Fibroblast of upper back skin (primary cell): ENCODE results near the gene TBL1XR1.

Source experiments
- DNase-seq: peaks from one replicate; pipeline ENCODE4 v3.0.0-alpha.2; 2013

TBL1XR1 gene

DNA sequence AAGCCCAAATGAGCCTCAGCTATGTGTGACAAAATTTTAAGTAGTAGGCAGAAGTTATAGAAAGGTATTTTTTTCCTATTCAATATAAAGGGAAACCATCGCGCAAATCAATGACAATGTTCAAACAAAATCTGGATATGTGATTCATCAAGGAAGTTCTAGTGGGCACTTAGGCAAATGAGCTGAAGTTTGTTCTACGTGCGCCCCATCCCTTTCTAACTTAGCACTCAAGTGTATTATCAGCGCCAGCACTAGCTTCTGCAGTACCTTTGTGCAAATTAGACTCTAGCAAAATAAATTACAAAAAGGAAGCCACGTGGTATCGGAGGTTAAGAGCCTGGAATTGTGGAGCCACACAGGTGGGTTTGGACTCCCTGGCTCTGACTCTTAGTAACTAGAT is 91.1 kb downstream of the TBL1XR1 start:
- DNase-seq: no peak

DNA sequence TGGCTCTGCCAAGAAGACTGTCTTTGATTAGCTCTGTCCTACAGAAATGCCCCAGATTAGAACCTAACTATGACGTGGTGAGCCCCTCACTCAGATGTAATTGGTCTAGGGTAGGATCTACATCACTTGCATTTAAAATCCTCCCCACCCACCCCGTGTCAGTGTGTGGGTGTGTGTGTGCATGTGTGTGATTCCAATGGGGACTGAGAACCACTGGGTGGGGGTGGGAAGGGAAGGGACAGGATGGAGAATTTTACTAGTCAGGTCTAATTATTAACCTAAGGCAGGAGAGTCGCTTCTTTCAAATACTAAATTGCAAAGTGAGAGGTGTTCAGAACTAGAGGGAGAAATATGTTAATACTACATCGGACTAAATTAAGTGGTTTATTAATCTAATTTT is 91.7 kb downstream of the TBL1XR1 start:
- no peak for DNase-seq

DNA sequence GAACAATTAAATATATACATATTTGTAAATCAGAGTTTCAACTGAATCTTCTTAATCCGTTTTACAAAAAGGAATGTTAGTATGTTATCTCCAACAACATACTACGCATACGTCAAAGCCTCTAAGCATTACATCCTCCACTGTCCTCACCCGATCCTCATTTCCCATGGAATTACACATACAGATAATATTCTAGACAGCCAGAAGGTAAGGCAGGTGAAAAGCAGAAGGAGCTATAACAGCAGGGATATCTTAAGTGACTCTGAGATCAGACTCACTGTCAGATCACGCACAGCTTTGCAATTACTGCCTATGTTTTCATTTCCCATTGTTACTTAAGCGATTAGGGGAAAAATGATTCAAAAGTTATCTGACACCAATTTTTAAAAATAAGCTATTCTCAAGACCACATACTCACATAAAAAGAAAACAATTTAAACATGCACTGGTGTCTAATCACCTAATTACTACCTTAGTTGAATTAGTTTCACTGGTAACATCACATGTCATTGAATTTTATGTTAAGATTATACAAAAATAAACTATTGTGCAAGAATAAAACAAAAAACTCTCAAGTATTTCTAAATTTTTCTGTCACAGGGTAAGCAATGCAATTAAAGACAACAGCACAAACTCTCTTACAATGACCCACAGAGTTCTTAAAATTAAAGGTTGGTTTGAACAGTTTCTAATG is 92.8 kb downstream of the TBL1XR1 start:
- DNase-seq: no peak

DNA sequence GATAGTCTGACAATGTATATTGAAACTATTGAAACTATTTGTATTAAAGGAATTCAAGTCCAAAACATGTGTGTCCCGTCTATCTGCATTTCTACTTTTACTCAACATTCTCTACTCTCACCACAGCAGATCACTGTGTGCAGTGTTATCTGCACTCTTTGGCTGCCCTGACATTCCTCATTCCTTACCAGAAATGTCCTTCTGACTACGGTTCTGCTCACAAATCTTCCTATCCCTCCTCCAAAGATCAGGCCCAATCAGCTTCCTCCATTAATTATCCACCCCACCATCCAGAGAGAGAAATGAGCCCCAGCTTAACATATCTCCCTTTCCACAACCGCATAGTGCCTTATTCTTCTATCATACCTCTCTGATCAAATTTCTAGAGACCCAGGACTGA is 94.7 kb downstream of the TBL1XR1 start:
- peak; percentile 46 for DNase-seq

DNA sequence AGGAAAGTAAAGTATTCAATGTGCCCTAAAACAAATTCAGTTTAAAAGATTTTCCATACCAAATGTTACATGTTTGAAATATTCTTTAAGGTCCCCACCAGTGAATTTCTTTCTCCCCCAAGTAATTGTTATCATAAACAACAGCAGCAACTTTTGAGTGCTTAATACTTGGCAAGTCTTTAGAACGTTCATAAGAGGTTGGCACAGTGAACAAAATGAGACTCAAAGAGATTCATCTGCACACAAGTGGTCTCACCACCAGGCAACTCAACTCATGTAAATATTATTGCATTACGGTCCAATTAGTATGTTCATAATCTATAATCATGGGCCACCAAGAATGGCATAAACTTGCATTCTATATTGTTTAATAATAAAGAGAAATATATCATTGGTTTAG is 98.7 kb downstream of the TBL1XR1 start:
- no peak for DNase-seq

DNA sequence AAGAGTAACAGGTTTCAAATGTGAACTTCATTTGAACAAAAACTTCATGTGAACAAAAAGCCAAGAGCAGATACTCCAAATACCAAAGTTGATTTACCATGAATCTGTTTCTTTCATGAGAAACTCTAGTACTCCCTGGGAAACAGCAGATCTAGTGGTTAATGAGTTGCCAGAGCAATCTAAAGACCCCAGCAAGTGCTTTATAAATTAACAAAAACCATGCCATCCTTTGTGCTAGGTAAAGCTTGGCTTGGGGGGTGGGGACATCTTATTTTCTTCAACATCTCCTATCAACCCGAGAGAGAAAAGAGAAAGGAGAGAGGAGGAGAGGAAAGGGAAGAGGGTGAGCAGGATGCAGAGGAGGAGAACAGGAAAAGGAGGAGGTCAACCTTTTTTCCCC is 100.7 kb downstream of the TBL1XR1 start:
- no peak for DNase-seq

DNA sequence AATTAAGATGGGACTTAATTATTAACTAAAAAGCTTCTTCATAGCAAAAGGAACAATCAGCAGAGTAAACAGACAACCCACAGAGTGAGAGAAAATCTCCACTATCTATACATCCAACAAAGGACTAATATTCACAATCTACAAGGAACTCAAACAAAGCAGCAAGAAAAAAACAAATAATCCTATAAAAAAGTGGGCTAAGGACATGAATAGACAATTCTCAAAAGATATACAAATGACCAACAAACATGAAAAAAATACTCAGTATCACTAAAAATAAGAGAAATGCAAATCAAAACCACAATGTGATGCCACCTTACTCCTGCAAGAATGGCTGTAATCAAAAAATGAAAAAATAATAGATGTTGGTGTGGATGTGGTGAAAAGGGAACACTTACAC is 103.3 kb downstream of the TBL1XR1 start:
- no peak for DNase-seq

DNA sequence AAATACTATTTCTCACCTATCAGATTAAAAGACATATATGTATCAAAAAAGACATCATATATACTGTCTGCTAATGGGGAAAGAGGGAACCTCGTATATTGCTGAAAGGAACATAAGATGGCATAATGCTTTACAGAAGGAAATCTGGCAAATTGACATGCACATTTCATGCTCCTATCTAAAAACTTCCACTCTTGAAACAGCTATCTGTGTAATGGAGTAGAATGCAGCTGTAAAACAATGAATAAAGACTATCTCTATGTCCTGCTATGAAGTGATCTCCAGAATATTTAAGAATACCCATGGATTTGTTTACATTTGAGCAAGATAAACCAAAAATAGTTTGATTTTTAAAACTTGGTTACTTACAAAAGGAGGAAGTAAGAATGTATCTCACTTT is 107.4 kb downstream of the TBL1XR1 start:
- no peak for DNase-seq

DNA sequence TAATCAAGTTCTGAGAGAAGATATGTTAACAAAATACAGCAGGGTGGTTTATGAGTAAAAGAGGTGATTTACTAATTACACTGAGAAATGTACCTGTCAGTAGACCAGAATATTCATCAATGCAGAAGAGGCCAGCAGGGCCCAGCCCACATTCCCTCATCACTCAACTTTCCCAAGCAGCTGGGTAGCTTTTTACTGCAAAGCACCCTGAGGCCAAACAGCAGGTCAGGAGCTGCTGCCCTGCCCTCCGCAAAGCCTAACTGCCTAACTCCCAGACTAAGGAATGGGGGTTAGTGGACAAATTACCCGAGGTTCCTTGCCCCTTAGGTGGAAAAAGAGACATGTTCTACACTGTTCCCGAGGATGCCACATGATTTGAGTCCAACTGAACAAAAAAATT is 108.2 kb downstream of the TBL1XR1 start:
- DNase-seq: no peak

DNA sequence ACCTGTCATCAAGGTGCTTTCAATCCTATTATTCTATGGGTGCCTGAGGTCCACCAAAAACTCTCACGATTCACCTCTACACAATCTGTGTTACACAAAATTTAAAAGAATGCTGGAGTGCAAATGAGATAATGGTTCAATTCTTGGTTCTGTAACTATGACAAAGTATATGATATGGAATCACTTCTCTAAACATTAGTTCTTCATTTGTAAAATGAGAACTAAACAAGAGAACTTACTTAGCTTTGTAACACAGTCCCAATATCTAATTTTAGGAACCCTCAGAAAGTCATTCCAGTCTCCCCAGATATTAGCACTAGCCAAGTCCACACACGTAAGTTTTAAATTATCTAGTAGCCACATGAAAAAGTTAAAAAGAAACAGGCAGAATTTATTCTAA is 111.5 kb downstream of the TBL1XR1 start:
- DNase-seq: no peak

DNA sequence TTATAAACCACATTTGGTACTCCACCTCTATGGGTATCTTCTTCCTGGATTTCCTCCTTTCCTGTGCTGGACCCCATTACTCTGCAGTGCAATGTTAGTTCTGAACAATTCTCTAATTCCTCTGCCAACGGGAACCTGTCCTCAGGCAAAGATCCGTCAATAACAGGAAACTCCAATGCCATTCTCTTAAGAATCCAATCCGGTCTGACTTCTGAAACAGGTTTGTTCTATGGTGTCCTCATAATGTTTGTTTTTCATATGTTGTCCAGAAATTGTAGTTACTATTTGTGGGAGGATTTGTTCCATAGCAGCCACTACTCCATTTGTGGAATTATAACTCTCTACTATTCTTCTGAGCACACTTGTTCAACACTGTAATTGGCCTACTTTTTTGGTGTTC is 112.7 kb downstream of the TBL1XR1 start:
- DNase-seq: no peak

DNA sequence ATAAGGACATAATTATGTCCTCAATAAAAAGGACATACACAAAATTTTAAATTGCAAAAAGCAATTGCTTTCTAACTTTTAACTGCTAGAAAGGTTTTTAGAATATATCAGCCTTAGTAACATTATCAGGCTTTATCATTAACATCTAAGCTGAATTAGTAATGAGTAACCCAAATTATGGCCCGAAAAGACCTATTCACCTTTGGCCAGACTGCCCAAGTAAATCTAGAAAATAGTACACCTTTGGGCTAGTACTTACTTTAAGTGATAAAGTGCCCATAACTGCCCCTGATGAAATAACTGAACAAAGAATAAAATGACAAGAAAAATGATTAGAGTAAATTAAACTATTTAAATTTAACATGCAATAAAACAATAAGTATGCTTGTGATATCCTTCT is 117.2 kb downstream of the TBL1XR1 start:
- DNase-seq: no peak

DNA sequence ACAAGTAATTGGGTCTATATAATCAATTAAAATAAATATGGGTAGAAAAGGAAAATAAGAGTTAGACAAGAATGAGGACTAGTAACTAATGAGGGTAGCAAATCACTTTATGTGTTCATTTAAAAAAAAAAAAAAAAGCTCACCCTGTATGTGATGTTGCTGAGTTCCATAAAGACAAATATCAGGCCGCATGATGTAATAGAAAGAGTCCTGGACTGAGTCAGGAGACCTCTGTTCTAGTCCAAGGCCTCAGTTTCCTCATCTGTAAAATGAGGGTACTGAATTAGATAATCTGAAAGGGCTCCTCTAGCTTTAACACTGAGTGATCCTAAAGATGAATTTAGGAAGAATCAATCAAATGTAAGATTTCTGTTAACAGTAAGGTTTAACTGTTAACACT is 117.6 kb downstream of the TBL1XR1 start:
- no peak for DNase-seq

DNA sequence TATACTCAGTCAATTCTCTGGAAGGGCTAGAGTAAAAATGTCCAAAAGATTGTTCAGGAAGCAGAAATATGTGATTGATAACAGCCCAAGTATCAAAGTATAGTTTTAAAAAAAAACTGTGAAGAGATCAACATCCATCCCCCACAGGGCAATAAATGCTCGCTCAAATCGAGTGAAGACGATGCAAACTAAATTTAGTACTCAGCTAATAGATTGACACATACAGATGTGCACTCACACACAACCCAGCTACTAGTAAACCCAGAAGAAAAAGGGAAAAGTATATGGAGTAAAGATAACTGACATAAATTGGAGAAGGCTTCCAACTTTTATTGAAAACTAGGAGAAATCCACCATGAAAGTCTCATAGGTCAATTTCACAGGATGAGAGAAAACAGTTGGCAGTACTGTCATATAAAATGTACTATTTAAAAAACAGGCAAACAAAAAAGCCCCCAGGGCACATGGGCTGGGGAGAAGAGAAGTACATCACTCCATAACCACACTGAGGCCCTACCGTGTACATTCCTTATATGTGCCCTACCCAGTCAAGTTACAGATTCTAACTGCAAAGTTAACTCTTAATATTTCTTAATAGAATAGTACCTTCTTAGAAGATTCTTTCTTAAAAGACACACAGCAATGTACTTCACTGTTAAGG is 125.7 kb downstream of the TBL1XR1 start:
- DNase-seq: no peak

DNA sequence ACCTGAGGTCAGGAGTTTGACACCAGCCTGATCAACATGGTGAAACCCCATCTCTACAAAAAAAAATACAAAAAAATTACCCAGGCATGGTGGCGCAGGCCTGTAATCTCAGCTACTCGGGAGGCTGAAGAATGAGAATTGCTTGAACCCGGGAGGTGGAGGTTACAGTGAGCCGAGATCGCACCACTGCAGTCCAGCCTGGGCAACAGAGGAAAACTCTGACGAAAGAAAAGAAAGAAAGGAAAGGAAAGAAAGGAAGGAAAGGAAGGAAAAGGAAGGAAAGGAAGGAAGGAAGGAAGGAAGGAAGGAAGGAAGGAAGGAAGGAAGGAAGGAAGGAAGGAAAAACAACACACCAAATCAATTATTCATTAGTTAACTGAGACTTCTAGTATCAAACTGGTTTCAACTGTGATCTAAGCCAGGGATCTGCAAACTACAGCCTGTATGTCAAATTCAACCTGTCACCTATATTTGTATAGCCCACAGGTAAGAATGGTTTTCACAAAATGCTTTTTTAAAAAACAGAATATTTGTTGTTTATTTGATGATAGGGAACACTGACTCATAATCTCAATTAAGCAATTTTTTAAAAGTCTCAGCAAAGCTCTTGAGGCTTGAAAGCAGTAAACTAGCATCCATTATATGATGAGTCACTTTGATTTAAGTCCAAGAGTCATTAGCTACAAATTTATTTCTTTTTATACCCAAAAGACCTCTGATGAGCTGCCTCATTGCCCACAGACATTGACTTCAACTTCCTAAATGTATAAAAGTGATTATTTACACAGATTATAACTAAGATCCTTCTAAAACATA is 127.6 kb downstream of the TBL1XR1 start:
- peak; percentile 54 for DNase-seq

DNA sequence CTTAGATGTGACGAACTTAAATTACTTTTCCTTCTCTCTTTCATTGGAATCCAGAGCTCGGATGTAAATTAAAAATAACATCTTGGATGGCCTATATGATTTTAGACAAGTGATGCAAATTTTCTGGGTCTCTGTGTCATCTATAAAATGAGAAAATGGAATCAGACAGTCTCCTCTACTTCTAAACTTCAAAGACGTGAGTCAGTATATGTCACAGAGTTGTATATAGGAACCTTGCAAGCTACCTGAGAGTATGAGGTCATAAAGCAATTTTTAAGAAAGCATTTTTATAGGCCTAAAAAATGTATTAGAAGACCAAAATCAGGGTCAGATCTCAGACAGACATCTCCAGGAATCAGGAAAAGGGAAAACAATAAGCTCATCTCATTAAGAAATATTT is 128.3 kb downstream of the TBL1XR1 start:
- no peak for DNase-seq

DNA sequence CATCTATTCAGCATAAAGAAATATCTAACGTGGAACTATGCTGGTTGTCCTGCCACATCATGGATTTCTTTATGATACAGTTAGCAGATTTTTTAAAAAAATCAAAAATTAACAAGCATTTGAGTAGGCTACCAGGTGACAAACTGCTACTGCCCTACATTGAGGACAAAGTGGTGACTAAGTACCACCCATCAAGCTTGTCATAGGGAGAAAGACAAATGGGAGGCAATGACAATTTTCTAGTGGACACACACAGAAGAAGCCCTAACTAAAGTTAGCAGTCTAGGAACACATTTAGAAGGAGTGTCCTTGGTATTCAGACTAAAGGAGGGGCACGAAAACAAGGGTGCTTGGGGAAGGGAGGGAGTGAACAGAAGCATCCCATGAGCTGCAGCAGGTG is 131.2 kb downstream of the TBL1XR1 start:
- no peak for DNase-seq

DNA sequence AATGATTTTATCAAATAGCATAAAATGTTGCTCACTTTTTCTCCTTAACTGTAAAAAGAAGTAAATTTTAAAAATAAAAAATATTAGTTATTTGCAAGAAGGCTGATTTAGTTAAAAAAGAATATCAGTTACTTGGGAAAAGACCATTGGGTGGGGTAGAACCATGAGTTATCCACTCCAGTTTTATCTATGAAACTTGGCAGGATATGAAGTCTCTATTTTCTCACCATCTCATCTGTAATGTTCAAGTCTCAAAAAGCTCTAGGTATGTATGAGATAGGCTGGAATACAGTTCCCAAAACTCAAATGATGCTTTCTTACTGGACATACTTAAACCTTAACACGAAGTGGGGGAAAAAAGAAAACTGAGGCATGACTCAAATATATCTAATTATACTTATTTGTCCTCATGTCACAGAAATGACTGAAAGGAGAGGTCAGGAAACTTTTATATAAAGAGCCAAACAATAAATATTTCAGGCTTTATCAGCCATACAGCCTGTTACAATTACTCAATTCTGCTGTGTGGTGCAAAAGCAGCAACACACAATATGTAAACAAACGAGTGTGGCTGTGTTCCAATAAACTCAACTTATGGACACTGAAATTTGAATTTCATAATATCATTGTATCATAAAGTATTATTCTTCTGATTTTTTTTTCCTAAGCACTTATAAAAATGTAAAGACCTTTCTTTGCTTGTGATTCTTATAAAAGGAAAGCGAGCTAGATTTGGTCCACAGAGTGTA is 131.8 kb downstream of the TBL1XR1 start:
- DNase-seq: no peak

DNA sequence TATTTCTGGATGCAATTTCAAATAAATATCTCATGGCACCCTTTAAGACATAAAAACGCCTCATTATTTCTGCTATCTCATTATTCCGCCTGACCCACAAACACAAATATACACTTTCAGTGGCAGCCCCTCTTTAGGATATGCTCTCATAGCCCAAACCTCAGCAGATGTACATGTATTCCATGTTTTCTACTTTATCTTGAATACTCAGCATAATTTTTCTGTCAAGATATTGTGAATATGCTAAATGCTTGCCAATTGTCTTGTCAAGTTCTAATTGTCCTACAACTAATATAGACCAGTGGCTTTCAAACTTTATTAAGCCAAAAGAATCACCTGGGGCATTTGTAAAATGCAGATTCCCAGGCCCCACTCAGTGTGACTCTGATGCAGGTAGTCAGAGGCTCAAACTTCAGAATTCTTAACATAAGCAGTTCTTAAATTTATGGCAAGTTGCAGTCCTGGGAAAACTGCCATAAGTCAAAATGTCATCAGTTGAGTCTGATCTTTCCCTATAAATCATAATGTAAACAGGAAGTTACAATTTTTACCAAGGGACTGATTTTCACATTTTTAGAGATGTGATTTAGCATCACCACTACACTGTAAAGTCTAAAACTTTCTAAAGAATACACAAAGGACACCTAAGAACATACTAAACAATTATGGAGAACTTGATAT is 135.1 kb downstream of the TBL1XR1 start:
- peak; percentile 48 for DNase-seq

DNA sequence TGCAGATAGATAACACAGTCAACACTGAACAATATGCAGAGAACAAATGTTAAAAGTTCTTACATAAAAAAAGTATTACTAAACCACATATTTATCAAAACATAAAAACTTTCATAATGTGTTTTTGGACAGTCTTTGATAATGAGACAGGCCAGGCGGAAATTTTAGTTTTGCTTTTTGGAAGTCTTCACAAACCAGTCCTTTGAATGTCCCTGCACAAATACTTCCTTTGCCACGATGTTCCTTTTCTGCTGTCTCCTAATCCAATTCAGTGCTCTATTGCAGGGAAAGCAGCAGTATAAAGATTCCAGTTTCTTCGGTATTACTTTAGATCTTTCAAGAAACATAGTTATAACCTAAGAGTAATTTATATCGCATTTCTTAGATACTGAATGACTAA is 135.9 kb downstream of the TBL1XR1 start:
- no peak for DNase-seq

DNA sequence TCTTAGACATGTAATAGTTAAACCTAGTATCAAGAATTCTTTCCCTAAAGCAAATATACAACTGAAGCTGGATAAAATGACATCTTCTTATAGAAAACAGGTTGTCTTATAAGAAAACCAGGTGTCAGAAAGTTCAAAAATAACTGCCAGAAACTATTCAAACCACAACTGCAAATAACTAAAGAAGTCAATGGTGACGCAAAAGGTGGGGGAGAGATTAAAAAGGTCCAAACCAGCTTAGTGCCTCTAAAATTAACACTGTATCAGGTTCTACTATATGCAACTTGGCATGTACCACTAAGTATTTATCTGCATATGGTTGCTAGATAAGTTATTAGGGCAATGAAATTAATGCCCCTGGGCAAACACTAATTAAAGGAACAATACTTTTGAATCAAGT is 136.8 kb downstream of the TBL1XR1 start:
- DNase-seq: no peak

DNA sequence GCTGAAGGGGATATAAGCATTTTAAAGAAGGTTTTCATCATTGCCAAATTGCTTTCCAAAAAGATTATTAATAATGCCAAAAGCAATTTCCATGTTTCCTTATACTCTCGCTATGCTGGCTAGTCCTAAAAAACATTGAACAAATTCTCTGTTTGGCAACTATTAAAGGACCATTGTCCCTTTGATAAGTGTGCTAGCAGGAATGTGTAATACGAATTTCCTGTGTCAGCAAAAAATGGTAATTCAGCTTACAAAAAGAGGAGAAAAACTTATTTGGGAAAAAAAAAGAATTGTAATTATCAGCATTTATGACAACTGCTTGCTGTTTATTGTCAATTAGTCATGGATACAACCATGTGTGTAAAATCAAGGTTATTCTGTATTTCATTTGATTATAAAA is 138.6 kb downstream of the TBL1XR1 start:
- DNase-seq: no peak

DNA sequence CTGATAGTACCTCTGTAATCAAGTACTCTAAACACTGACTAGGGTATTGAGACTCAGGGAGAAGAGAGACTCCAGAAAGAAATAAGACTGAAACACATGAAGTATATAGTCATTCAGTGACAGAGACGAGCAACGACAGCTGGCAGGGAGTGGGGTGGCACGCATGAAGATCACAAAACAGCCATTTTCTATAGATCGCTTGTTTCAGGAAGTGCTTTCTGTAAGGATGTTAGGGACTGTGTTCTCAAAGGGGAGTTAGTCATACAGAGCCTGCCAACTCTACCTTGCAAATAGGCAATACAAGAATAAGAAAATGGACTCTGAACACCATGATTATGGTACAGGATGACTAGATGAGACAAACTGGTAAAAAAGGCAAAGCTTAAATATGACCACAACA is 139.5 kb downstream of the TBL1XR1 start:
- no peak for DNase-seq
